Measurements from ENCODE around the gene FAM200B. TPM values are rescaled to one million over a fixed set of nuclear protein-coding genes. Genes with fewer than 3 reads are reported as not detected.

The FAM200B gene
- total and polyA plus RNA-seq, 2 of the 4 experiments (the other 2 are of a cell fraction): 16.7 to 18.5 TPM

DNA sequence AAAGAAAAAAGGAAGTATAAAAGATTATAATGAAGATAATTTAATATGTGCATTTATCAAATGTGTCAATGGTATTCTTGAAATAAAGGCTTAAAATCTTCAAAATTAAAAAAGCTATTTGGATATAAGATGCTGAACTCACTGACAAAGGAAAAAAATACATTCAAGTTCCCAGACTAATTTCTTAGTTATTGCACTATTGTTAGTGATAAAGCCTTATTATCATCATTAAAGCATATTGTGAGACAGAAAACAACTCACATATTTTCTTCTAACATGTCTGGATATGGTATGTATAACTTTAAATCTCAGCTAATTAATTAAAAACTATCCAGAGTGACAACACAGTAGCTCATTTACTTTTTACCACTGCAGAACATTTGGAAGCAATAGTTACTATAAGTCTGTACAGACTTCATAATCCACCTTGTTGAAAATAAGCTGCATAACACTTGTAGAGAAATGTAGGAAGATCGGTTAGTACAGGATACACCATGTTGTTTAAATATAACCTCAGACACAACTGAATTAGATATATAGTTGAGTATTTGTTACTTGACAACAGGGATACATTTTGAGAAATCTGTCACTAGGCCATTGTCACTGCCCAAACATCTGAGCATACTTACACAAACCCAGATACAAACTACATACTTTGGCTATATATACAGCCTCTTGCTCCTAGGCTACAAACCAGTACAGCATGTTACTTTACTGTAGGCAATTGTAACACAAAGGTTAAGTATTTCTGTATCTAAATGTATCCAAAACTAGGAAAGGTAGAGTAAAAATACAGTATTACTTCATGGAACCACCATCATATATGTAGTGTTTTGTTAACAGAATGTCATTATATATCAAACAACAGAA lies 12.8 kb upstream of the FAM200B start:
- no peaks in the 10 kb centered on the region for H3K27me3 ChIP-seq (ENCODE audit: control insufficient read depth, insufficient read depth, low read length)
- peak overlapping the region; percentile 22; the same call in 1 of the 2 replicates for H3K4me2 ChIP-seq (ENCODE audit: low read depth, low read length)
- no peak overlapping the region for H2BK120ac ChIP-seq (ENCODE audit: low read depth, low read length)
- no peaks in the 10 kb centered on the region for H3K9me3 ChIP-seq (ENCODE audit: control insufficient read depth, insufficient read depth, low read length)
- H3K79me1 ChIP-seq (ENCODE audit: low read depth in 1 of 2, low read length in 2 of 2): peaks cover 17 to 48% of the 10 kb centered on the region in 2 experiments; a peak in 3 of 4 replicates
- no peak overlapping the region for H2BK20ac ChIP-seq (ENCODE audit: low read depth, low read length)
- no peak overlapping the region for H3K27ac ChIP-seq (ENCODE audit: insufficient read depth, low read length)
- H4K5ac ChIP-seq (ENCODE audit: low read depth, low read length): 0 out of 2 replicates have a peak overlapping the region, but pooled peaks have one; percentile 39
- no peak overlapping the region for H4K91ac ChIP-seq (ENCODE audit: insufficient read depth, low read depth, low read length)
- no peak overlapping the region for H4K8ac ChIP-seq (ENCODE audit: low read depth in 2 of 2, low read length in 2 of 2)
- peaks cover 9% of the 10 kb centered on the region; the same call in 1 of the 2 replicates for H3K9me1 ChIP-seq (ENCODE audit: insufficient read depth, low read length)
- peak overlapping the region; percentile 57 for H2BK5ac ChIP-seq (ENCODE audit: low read depth, low read length, poor library complexity, severe bottlenecking)
- POLR2A ChIA-PET (ENCODE audit: unreplicated experiment): no interaction called here
- H3K9ac ChIP-seq (ENCODE audit: low read depth, low read length): no peak overlapping the region
- H3K18ac ChIP-seq (ENCODE audit: low read depth, low read length): 0 out of 2 replicates have a peak overlapping the region, but pooled peaks have one; percentile 48
- H3K4ac ChIP-seq (ENCODE audit: low read depth, low read length): no peak overlapping the region
- dilution Hi-C loops (cut with HindIII; ENCODE audit: low sequenced_read_pairs, unreplicated experiment): no loop called here
- ATAC-seq (ENCODE audit: low read depth) (peak; percentile 70), DNase-seq (no peak)
- H4K20me1 ChIP-seq (ENCODE audit: insufficient read depth, low read length): no peaks in the 10 kb centered on the region
- H3K4me3 ChIP-seq (ENCODE audit: insufficient read depth, low read depth, low read length): no peak overlapping the region
- TF ChIP-seq, protein P1, sequence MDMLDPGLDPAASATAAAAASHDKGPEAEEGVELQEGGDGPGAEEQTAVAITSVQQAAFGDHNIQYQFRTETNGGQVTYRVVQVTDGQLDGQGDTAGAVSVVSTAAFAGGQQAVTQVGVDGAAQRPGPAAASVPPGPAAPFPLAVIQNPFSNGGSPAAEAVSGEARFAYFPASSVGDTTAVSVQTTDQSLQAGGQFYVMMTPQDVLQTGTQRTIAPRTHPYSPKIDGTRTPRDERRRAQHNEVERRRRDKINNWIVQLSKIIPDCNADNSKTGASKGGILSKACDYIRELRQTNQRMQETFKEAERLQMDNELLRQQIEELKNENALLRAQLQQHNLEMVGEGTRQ (IDR thresholded peaks at IDR 0.05; ENCODE audit: low read depth, low read length): no peak
- TF ChIP-seq SMC3 (IDR thresholded peaks at IDR 0.05; ENCODE audit: low read depth, low read length): no peak
- no peak for TF ChIP-seq MAFK (IDR thresholded peaks at IDR 0.05; ENCODE audit: low read depth, low read length)
- TF ChIP-seq MAZ (IDR thresholded peaks at IDR 0.05; ENCODE audit: borderline replicate concordance, low read depth, low read length): no peak
- TF ChIP-seq, protein P2, sequence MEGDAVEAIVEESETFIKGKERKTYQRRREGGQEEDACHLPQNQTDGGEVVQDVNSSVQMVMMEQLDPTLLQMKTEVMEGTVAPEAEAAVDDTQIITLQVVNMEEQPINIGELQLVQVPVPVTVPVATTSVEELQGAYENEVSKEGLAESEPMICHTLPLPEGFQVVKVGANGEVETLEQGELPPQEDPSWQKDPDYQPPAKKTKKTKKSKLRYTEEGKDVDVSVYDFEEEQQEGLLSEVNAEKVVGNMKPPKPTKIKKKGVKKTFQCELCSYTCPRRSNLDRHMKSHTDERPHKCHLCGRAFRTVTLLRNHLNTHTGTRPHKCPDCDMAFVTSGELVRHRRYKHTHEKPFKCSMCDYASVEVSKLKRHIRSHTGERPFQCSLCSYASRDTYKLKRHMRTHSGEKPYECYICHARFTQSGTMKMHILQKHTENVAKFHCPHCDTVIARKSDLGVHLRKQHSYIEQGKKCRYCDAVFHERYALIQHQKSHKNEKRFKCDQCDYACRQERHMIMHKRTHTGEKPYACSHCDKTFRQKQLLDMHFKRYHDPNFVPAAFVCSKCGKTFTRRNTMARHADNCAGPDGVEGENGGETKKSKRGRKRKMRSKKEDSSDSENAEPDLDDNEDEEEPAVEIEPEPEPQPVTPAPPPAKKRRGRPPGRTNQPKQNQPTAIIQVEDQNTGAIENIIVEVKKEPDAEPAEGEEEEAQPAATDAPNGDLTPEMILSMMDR (conservative IDR thresholded peaks at IDR 0.05; ENCODE audit: low read depth, low read length): no peak
- no peak for TF ChIP-seq RAD21 (IDR thresholded peaks at IDR 0.05; ENCODE audit: low read length)
- TF ChIP-seq CHD1 (IDR thresholded peaks at IDR 0.05; ENCODE audit: low read depth, low read length): no peak
- no peak for TF ChIP-seq FOS (IDR thresholded peaks at IDR 0.05; ENCODE audit: low read depth, low read length)
- TF ChIP-seq MXI1 (IDR thresholded peaks at IDR 0.05; ENCODE audit: borderline replicate concordance, low read depth, low read length): no peak
- TF ChIP-seq CEBPB (IDR thresholded peaks at IDR 0.05; ENCODE audit: low read depth, low read length): no peak
- intact Hi-C loops (cut with micrococcal nuclease): no loop called here
- H2BK15ac ChIP-seq (ENCODE audit: low read depth, low read length): no peak overlapping the region
- H2AK9ac ChIP-seq (replicated peaks; ENCODE audit: low read depth, low read length, poor library complexity): no peak overlapping the region
- H2AK5ac ChIP-seq (ENCODE audit: low read depth, low read length): no peak overlapping the region
- in situ Hi-C loops (cut with MboI; ENCODE audit: low sequenced_read_pairs): no loop called here
- no TSS peak for BruUV-seq (replicated peaks)
- H3K4me1 ChIP-seq (ENCODE audit: control insufficient read depth, insufficient read depth, low read length): peaks cover 5% of the 10 kb centered on the region; the same call in 1 of the 2 replicates
- H3K14ac ChIP-seq (replicated peaks; ENCODE audit: low read depth, low read length): no peak overlapping the region
- 0 out of 2 replicates have a peak, but pooled peaks cover 3% of the 10 kb centered on the region for H3K36me3 ChIP-seq (ENCODE audit: control insufficient read depth, insufficient read depth, low read length)
- no peak overlapping the region for H2AFZ ChIP-seq (replicated peaks; ENCODE audit: low read length, poor library complexity)
- CTCF ChIA-PET: no interaction called here
- no peak overlapping the region for H3K56ac ChIP-seq (ENCODE audit: extremely low read depth, insufficient read depth, low read length)
- WGBS, 2 experiments (ENCODE audit: extremely low coverage in 2 of 2, insufficient read length in 1 of 2): no CpG with 5 or more reads among the region's 1 CpG
- peak overlapping the region; percentile 0; the same call in 1 of the 2 replicates for H3K23ac ChIP-seq (ENCODE audit: low read depth, low read length)

All from IMR-90 (cell line).